GM12878 (cell line): ENCODE data around the gene LRRC10B. TPM values are rescaled to one million over a fixed set of nuclear protein-coding genes. Genes with fewer than 3 reads are reported as not detected.
A peak's percentile ranks its signal among the peaks of the same experiment; 100 is the strongest.

Experiments
- ATAC-seq: fragments of 200-7000 bp; cut with Tn5 transposase; 3 replicates; pipeline ENCODE4 v1.9.1; 2020; ENCODE audit warnings: mild to moderate bottlenecking, moderate library complexity
- BruUV-seq: library from RNA; stranded (reverse); fragments of 400-500 nt; replicated peaks from 2 replicates; lab custom pipeline; 2021; lab: Mats Ljungman, UMichigan
- CTCF ChIA-PET: fragments of 300-600 bp; sonication (Branson Sonifier 250); formaldehyde crosslinking; extraction: SDS; loops from one replicate; lab custom pipeline; 2021; ENCODE audit warnings: inconsistent platforms; lab: Yijun Ruan, JAX
- POLR2A ChIA-PET: fragments of 350-600 bp; formaldehyde crosslinking; extraction: SDS; loops from one replicate; lab custom pipeline; 2021; ENCODE audit warnings: inconsistent platforms; lab: Charles Lee
- RAD21 ChIA-PET: fragments of 300-600 bp; sonication (Branson Sonifier 250); formaldehyde crosslinking; loops from one replicate; lab custom pipeline; 2023; ENCODE audit warnings: antibody characterized with exemption; ENCODE audit not compliant: unreplicated experiment; lab: Charles Lee
- SMC1A ChIA-PET: fragments of 300-600 bp; sonication (Branson Sonifier 250); formaldehyde crosslinking; loops from one replicate; lab custom pipeline; 2023; ENCODE audit not compliant: unreplicated experiment, uncharacterized antibody; lab: Charles Lee
- DNase-seq: peaks from one replicate; pipeline ENCODE4 v3.0.0-alpha.2; 2011; ENCODE audit warnings: low read depth, low spot score
- FAIRE-seq: peaks from 3 replicates; lab custom pipeline; 2011; peaks lifted over from hg19 to GRCh38; lab: Jason Lieb, UNC
- H2AFZ ChIP-seq: 2 replicates; pipeline ENCODE4 v1.6.0; 2011; ENCODE audit warnings: low read depth, low read length, control low read depth; ENCODE audit not compliant: control insufficient read depth
- H3K27ac ChIP-seq: 2 replicates; pipeline ENCODE4 v1.5.1; 2011; ENCODE audit warnings: control low read depth; ENCODE audit not compliant: control insufficient read depth, insufficient read depth
- H3K27me3 ChIP-seq, 2 experiments: replicated peaks in 1 of 2; 2 replicates each; pipeline versions ENCODE4 v1.6.0 to v1.6.1; 2011; ENCODE audit warnings: low read length in 1 of 2; ENCODE audit not compliant: control insufficient read depth in 2 of 2, insufficient read depth in 2 of 2
- H3K36me3 ChIP-seq, 2 experiments: 2 replicates each; pipeline ENCODE4 v1.5.1; 2011; ENCODE audit warnings: low read length in 1 of 2; ENCODE audit not compliant: control insufficient read depth in 2 of 2, insufficient read depth in 2 of 2
- H3K4me1 ChIP-seq: 2 replicates; pipeline ENCODE4 v1.6.1; 2011; ENCODE audit warnings: mild to moderate bottlenecking, low read length, moderate library complexity, mixed read lengths; ENCODE audit not compliant: control insufficient read depth, insufficient read depth
- H3K4me2 ChIP-seq: 2 replicates; pipeline ENCODE4 v1.6.0; 2011; ENCODE audit warnings: control low read depth; ENCODE audit not compliant: control insufficient read depth, insufficient read depth
- H3K4me3 ChIP-seq: fragments of 200-600 bp; sonication (generic); 2 replicates; pipeline ENCODE4 v1.5.1; 2016
- H3K79me2 ChIP-seq: 2 replicates; pipeline ENCODE4 v1.6.0; 2011; ENCODE audit warnings: low read length; ENCODE audit not compliant: control insufficient read depth, insufficient read depth
- H3K9ac ChIP-seq: 2 replicates; pipeline ENCODE4 v1.8.0; 2011; ENCODE audit warnings: low read length, control low read depth, mixed read lengths; ENCODE audit not compliant: control insufficient read depth, insufficient read depth
- H3K9me3 ChIP-seq: replicated peaks from 3 replicates; pipeline ENCODE4 v1.5.1; 2011; ENCODE audit warnings: mild to moderate bottlenecking, low read length; ENCODE audit not compliant: control insufficient read depth, insufficient read depth
- H4K20me1 ChIP-seq: 2 replicates; pipeline ENCODE4 v1.6.0; 2011; ENCODE audit not compliant: control insufficient read depth, insufficient read depth
- CTCF ChIP-seq, 3 experiments: IDR thresholded peaks in 2 of 3; conservative IDR thresholded peaks in 1 of 3; 2 replicates each; pipeline ENCODE4 v1.5.1; 2011; ENCODE audit warnings: low read depth in 3 of 3, low read length in 3 of 3, mild to moderate bottlenecking in 3 of 3, control low read depth in 2 of 3, moderate library complexity in 2 of 3, inconsistent platforms in 1 of 3, mixed read lengths in 1 of 3; ENCODE audit not compliant: control insufficient read depth in 2 of 3, insufficient read depth in 1 of 3; ENCODE audit errors: extremely low read depth in 1 of 3
- EED ChIP-seq: sonication (generic); IDR thresholded peaks from 2 replicates; pipeline ENCODE4 v1.6.1; 2016; ENCODE audit warnings: antibody characterized with exemption, low read depth
- HDGF ChIP-seq: fragments of 450-650 bp; IDR thresholded peaks from 2 replicates; pipeline ENCODE4 v1.6.1; 2016; ENCODE audit warnings: antibody characterized with exemption
- NFIC ChIP-seq: IDR thresholded peaks from 2 replicates; pipeline ENCODE4 v1.6.1; 2012; ENCODE audit warnings: low read depth, mild to moderate bottlenecking, inconsistent platforms, low read length, moderate library complexity
- TCF7 ChIP-seq: IDR thresholded peaks from 2 replicates; pipeline ENCODE4 v1.6.1; 2014; ENCODE audit warnings: antibody characterized with exemption, borderline replicate concordance
- ZNF384 ChIP-seq: IDR thresholded peaks from 2 replicates; pipeline ENCODE4 v1.6.1; 2012; ENCODE audit warnings: low read depth, mild to moderate bottlenecking, low read length, improper control_type of control experiment, borderline replicate concordance
- WGBS: methylation state at CpG from one replicate; pipeline ENCODE4 v1.1.6; 2016; ENCODE audit warnings: low lambda C conversion rate; ENCODE audit not compliant: insufficient replicate concordance, insufficient coverage; ENCODE audit errors: missing lambda C conversion rate; 5-methylcytosine and 5-hydroxymethylcytosine counted together
- in situ Hi-C: fragments of 300-500 bp; cut with MboI; formaldehyde crosslinking; loops from 9 replicates; pipeline ENCODE4 v1.14.3; 2018; ENCODE audit warnings: mixed read lengths
- intact Hi-C: fragments of 100-400 bp; cut with micrococcal nuclease; formaldehyde crosslinking; loops from one replicate; pipeline ENCODE4 v1.14.2; 2022; ENCODE audit not compliant: unreplicated experiment
- polyA plus RNA-seq, 11 experiments: library from polyadenylated mRNA; depleted of rRNA in 4 of 11; unstranded in 6 of 11; stranded (reverse) in 5 of 11; fragments of >200 nt; fragmentation: Nextera tagmentation in 4 of 11; fragmentation: Illumina TruSeq in 1 of 11; extraction: Ambion mirVana in 4 of 11; extraction: Trizol in 1 of 11; gene quantifications; 1 replicate in 1 of 11; 2 replicates in 10 of 11; pipeline versions ENCODE4 v1.2.1 to v1.2.3, GENCODE V29; 2011 to 2016; ENCODE audit warnings: inconsistent platforms in 2 of 11, missing spikeins in 2 of 11, low read depth in 1 of 11
- total RNA-seq, 4 experiments: library from RNA; depleted of rRNA in 3 of 4; stranded (reverse); fragments of >200 nt in 3 of 4; fragmentation: Illumina TruSeq in 1 of 4; extraction: Trizol in 1 of 4; gene quantifications; 2 replicates each; pipeline versions ENCODE4 v1.2.1 to v1.2.3, GENCODE V29; 2013 to 2021

The LRRC10B gene
- total and polyA plus RNA-seq, 10 of the 15 experiments (the other 5 are each of a cell fraction or from before 2014, with no cell fraction given), result not detected

GRCh38 chr11:61545341-61545740 lies 36.8 kb downstream of the LRRC10B start:
- Histone ChIP-seq H3K4me2 (no peak overlapping the region), H3K36me3 (no peaks in the 10 kb centered on the region), H2AFZ (no peak overlapping the region), H3K4me1 (no peaks in the 10 kb centered on the region), H4K20me1 (no peaks in the 10 kb centered on the region), H3K4me3 (no peak overlapping the region), H3K9me3 (no peaks in the 10 kb centered on the region; the same call in 2 of the 3 replicates), H3K9ac (no peak overlapping the region), H3K27me3 (no peaks in the 10 kb centered on the region; a peak in 3 of 4 replicates), H3K79me2 (no peaks in the 10 kb centered on the region), H3K27ac (no peak overlapping the region)
- ChIA-PET RAD21 (no interaction called here), CTCF (interaction anchor here (0.7 kb wide), 1 partner anchor 1067 kb away, joined by 3 read pairs; the partner anchor contains the start of gene EML3), POLR2A (no interaction called here), SMC1A (no interaction called here)
- in situ Hi-C loops (no loop called here), intact Hi-C loops (no loop called here)
- no TSS peak for BruUV-seq
- DNase-seq, result no peak
- WGBS, result 69% methylated on average over 7 of the region's 7 CpGs
- TF ChIP-seq ZNF384 (no peak), CTCF (IDR thresholded peaks at IDR 0.05 in 2 of 3, conservative IDR thresholded peaks at IDR 0.05 in 1 of 3; ENCODE audit: control insufficient read depth in 2 of 3, extremely low read depth in 1 of 3, insufficient read depth in 1 of 3, low read depth in 3 of 3, low read length in 3 of 3) (peak; percentile 9 to 38 (median 36); a peak in 3 of 6 replicates), HDGF (no peak)
- FAIRE-seq, result no peak
- ATAC-seq, result no peak

- Histone ChIP-seq H3K27ac (no peak overlapping the region), H3K4me2 (no peak overlapping the region), H3K9me3 (no peaks in the 10 kb centered on the region; the same call in 2 of the 3 replicates), H3K4me1 (no peaks in the 10 kb centered on the region), H3K27me3 (no peaks in the 10 kb centered on the region; a peak in 3 of 4 replicates), H3K4me3 (no peak overlapping the region), H3K9ac (no peak overlapping the region), H2AFZ (no peak overlapping the region), H3K79me2 (no peaks in the 10 kb centered on the region), H4K20me1 (no peaks in the 10 kb centered on the region), H3K36me3 (no peaks in the 10 kb centered on the region)
- in situ Hi-C loops, result no loop called here
- CTCF ChIA-PET, result interaction anchor here (0.6 kb wide), 1 partner anchor 15 kb away, joined by 3 read pairs; no protein-coding TSS in a partner anchor
- no TSS peak for BruUV-seq
- no peak for ATAC-seq
- POLR2A ChIA-PET, result no interaction called here
- RAD21 ChIA-PET, result no interaction called here
- DNase-seq, result no peak
- SMC1A ChIA-PET, result no interaction called here
- intact Hi-C loops, result no loop called here
- TF ChIP-seq EED (no peak), TCF7 (no peak), NFIC (no peak)
- 85% methylated on average over 15 of the region's 32 CpGs for WGBS
- no peak for FAIRE-seq
These were observed 37.4 kb downstream of the LRRC10B start for GRCh38 chr11:61545921-61546320.
